Natural killer cell (primary cell): ENCODE data around the gene GNRHR. TPM values are rescaled to one million over a fixed set of nuclear protein-coding genes. Genes with fewer than 3 reads are reported as not detected.

Experiments used
- ATAC-seq, 3 donors: fragments of 150-1000 bp in 2 of 3; fragments of 200-7000 bp in 1 of 3; cut with Tn5 transposase; 1 replicate in 1 of 3; 2 replicates in 2 of 3; pipeline ENCODE4 v1.10.0; 2021; ENCODE audit warnings: mild to moderate bottlenecking in 2 of 3, moderate library complexity in 2 of 3
- DNase-seq, 2 donors: peaks; one replicate each; pipeline versions ENCODE4 v3.0.0 to v3.0.0-alpha.2; 2013 to 2021; ENCODE audit warnings: mixed read lengths in 1 of 2
- H3K27ac ChIP-seq: one replicate; pipeline ENCODE4 v1.5.1; 2013; ENCODE audit warnings: mild to moderate bottlenecking, low read length
- H3K27me3 ChIP-seq: one replicate; pipeline ENCODE4 v1.6.1; 2013; ENCODE audit warnings: low read length; ENCODE audit not compliant: control insufficient read depth, insufficient read depth
- H3K36me3 ChIP-seq: one replicate; pipeline ENCODE4 v1.6.1; 2013; ENCODE audit warnings: low read length; ENCODE audit not compliant: control insufficient read depth, insufficient read depth
- H3K4me1 ChIP-seq: one replicate; pipeline ENCODE4 v1.6.1; 2013; ENCODE audit warnings: low read length; ENCODE audit not compliant: control insufficient read depth, insufficient read depth
- H3K4me3 ChIP-seq: one replicate; pipeline ENCODE4 v1.5.1; 2013; ENCODE audit warnings: low read length
- H3K9me3 ChIP-seq: one replicate; pipeline ENCODE4 v1.6.1; 2013; ENCODE audit warnings: low read length; ENCODE audit not compliant: control insufficient read depth, insufficient read depth
- H3K27ac Mint-ChIP-seq, 2 donors: one replicate each; pipeline ENCODE4 v1.8.0; 2022; ENCODE audit warnings: mild to moderate bottlenecking in 2 of 2, mixed read lengths in 2 of 2, moderate library complexity in 1 of 2
- H3K27me3 Mint-ChIP-seq, 2 donors: one replicate each; pipeline ENCODE4 v1.8.0; 2022; ENCODE audit warnings: low read depth in 2 of 2, mixed read lengths in 2 of 2
- H3K36me3 Mint-ChIP-seq: one replicate; pipeline ENCODE4 v1.8.0; 2022; ENCODE audit warnings: mixed read lengths
- H3K4me1 Mint-ChIP-seq, 2 donors: one replicate each; pipeline ENCODE4 v1.8.0; 2022; ENCODE audit warnings: mixed read lengths in 2 of 2
- H3K4me3 Mint-ChIP-seq: one replicate; pipeline ENCODE4 v1.8.0; 2022; ENCODE audit warnings: mild to moderate bottlenecking, moderate library complexity, mixed read lengths
- H3K9me3 Mint-ChIP-seq, 2 donors: one replicate each; pipeline ENCODE4 v1.8.0; 2022; ENCODE audit warnings: mixed read lengths in 2 of 2
- CTCF ChIP-seq: fragments of 200-600 bp; IDR thresholded peaks from one replicate; pipeline ENCODE4 v1.8.0; 2022; ENCODE audit warnings: antibody characterized with exemption
- WGBS: methylation state at CpG from one replicate; pipeline ENCODE4 v1.1.7; 2013; ENCODE audit warnings: missing lambda C conversion rate; ENCODE audit not compliant: insufficient coverage; 5-methylcytosine and 5-hydroxymethylcytosine counted together
- intact Hi-C: fragments of 100-400 bp; cut with micrococcal nuclease; formaldehyde crosslinking; loops from one replicate; pipeline ENCODE4 v1.14.2; 2022
- total RNA-seq, 4 donors: library from RNA; stranded (reverse); fragments of 120-200 nt in 1 of 4; gene quantifications; one replicate each; pipeline versions ENCODE4 v1.2.3 to v1.2.4, GENCODE V29; 2013 to 2022

The GNRHR gene
- total RNA-seq, 3 donors from 2014 or later (not counting 1 experiment from before 2014, with no cell fraction given): not detected

GRCh38 chr4:67755974-67756373 is 1.8 kb upstream of the GNRHR start:
- WGBS: 100% methylated on average over 1 of the region's 1 CpG
- Mint-ChIP-seq H3K36me3 (no peaks in the 10 kb centered on the region), H3K27me3 (no peaks in the 10 kb centered on the region), H3K27ac (no peak overlapping the region), H3K9me3 (no peaks in the 10 kb centered on the region), H3K4me1 (no peaks in the 10 kb centered on the region), H3K4me3 (no peak overlapping the region)
- intact Hi-C loops: no loop called here
- Histone ChIP-seq H3K36me3 (no peaks in the 10 kb centered on the region), H3K9me3 (no peaks in the 10 kb centered on the region), H3K4me1 (no peaks in the 10 kb centered on the region), H3K27ac (no peak overlapping the region), H3K4me3 (no peak overlapping the region), H3K27me3 (no peaks in the 10 kb centered on the region)
- no peak for TF ChIP-seq CTCF
- DNase-seq (no peak), ATAC-seq (no peak)

- H3K36me3 Mint-ChIP-seq: no peaks in the 10 kb centered on the region
- DNase-seq (no peak), ATAC-seq (no peak)
- no peak overlapping the region for H3K4me3 Mint-ChIP-seq
- intact Hi-C loops: no loop called here
- no peak overlapping the region for H3K27ac Mint-ChIP-seq
- H3K27ac ChIP-seq: no peak overlapping the region
- H3K36me3 ChIP-seq: no peaks in the 10 kb centered on the region
- H3K9me3 Mint-ChIP-seq: no peaks in the 10 kb centered on the region
- no peaks in the 10 kb centered on the region for H3K9me3 ChIP-seq
- H3K4me3 ChIP-seq: no peak overlapping the region
- no peaks in the 10 kb centered on the region for H3K27me3 Mint-ChIP-seq
- no peak for TF ChIP-seq CTCF
- H3K4me1 Mint-ChIP-seq: peaks cover 0 to 5% of the 10 kb centered on the region in 2 donors
- WGBS: no CpG with 5 or more reads among the region's 1 CpG
- no peaks in the 10 kb centered on the region for H3K4me1 ChIP-seq
- H3K27me3 ChIP-seq: no peaks in the 10 kb centered on the region
Measured at GRCh38 chr4:67751260-67751659, 2.9 kb downstream of the GNRHR start.

GRCh38 chr4:67750691-67751090 is 3.5 kb downstream of the GNRHR start:
- 94% methylated on average over 4 of the region's 4 CpGs for WGBS
- Mint-ChIP-seq H3K36me3 (no peaks in the 10 kb centered on the region), H3K27ac (no peak overlapping the region), H3K9me3 (no peaks in the 10 kb centered on the region), H3K4me1 (peaks cover 0 to 5% of the 10 kb centered on the region in 2 donors), H3K27me3 (no peaks in the 10 kb centered on the region), H3K4me3 (no peak overlapping the region)
- Histone ChIP-seq H3K36me3 (no peaks in the 10 kb centered on the region), H3K4me3 (no peak overlapping the region), H3K27ac (no peak overlapping the region), H3K27me3 (no peaks in the 10 kb centered on the region), H3K4me1 (no peaks in the 10 kb centered on the region), H3K9me3 (no peaks in the 10 kb centered on the region)
- DNase-seq: no peak
- intact Hi-C loops: no loop called here
- no peak for ATAC-seq
- TF ChIP-seq CTCF: no peak

- Histone ChIP-seq H3K36me3 (no peaks in the 10 kb centered on the region), H3K9me3 (no peaks in the 10 kb centered on the region), H3K4me3 (no peak overlapping the region), H3K27me3 (no peaks in the 10 kb centered on the region), H3K27ac (no peak overlapping the region), H3K4me1 (no peaks in the 10 kb centered on the region)
- no peak for DNase-seq
- no peak for ATAC-seq
- H3K9me3 Mint-ChIP-seq: no peaks in the 10 kb centered on the region
- H3K27ac Mint-ChIP-seq: no peak overlapping the region
- H3K36me3 Mint-ChIP-seq: no peaks in the 10 kb centered on the region
- no peak for TF ChIP-seq CTCF
- 79% methylated on average over 2 of the region's 3 CpGs for WGBS
- intact Hi-C loops: no loop called here
- H3K4me3 Mint-ChIP-seq: no peak overlapping the region
- no peaks in the 10 kb centered on the region for H3K27me3 Mint-ChIP-seq
- peaks cover 0 to 5% of the 10 kb centered on the region in 2 donors for H3K4me1 Mint-ChIP-seq
Measured at GRCh38 chr4:67749286-67749685, 4.9 kb downstream of the GNRHR start.
